Anterior cingulate cortex (tissue), 58 donors: Measurements from ENCODE around the gene TBL1XR1.

Experiments
- DNase-seq, 58 donors: peaks; one replicate each; lab custom pipeline; 2025; lab: John Stamatoyannopoulos, UW

Gene TBL1XR1

GRCh38 chr3:176977331-176977730, 220.0 kb downstream of the TBL1XR1 start:
- no peak for DNase-seq

- DNase-seq: no peak
Measured at GRCh38 chr3:176976586-176976985, 220.7 kb downstream of the TBL1XR1 start.

- no peak for DNase-seq
Measured at GRCh38 chr3:176974279-176974678, 223.0 kb downstream of the TBL1XR1 start.

- DNase-seq: no peak
Measured at GRCh38 chr3:176971613-176972174, 225.6 kb downstream of the TBL1XR1 start.

GRCh38 chr3:176970770-176971169, 226.5 kb downstream of the TBL1XR1 start:
- no peak for DNase-seq

GRCh38 chr3:176969506-176969905, 227.8 kb downstream of the TBL1XR1 start:
- DNase-seq: no peak
